K562 (cell line): ENCODE measurements around the gene CTNNA3. TPM values are rescaled to one million over a fixed set of nuclear protein-coding genes. Genes with fewer than 3 reads are reported as not detected.

Source experiments
- ATAC-seq: fragments of 200-7000 bp; cut with Tn5 transposase; 3 replicates; pipeline ENCODE4 v1.9.1; 2020; ENCODE audit warnings: moderate library complexity
- BruUV-seq: library from RNA; stranded (reverse); fragments of 400-500 nt; replicated peaks from 2 replicates; lab custom pipeline; 2021; lab: Mats Ljungman, UMichigan
- CTCF ChIA-PET: fragments of 300-600 bp; formaldehyde crosslinking; extraction: SDS; loops from one replicate; lab custom pipeline; 2021; ENCODE audit warnings: low intra/inter-chr PET ratio; lab: Yijun Ruan, JAX
- POLR2A ChIA-PET: fragments of 300-600, 350-650 bp; sonication (Branson Sonifier 250); formaldehyde crosslinking; extraction: SDS; loops from one replicate; lab custom pipeline; 2021; ENCODE audit warnings: antibody characterized with exemption, inconsistent platforms; lab: Yijun Ruan, JAX
- DNase-seq, 4 experiments: peaks; one replicate each; pipeline versions ENCODE4 v3.0.0 to v3.0.0-alpha.2; 2011 to 2018; ENCODE audit warnings: low spot score in 3 of 4, mixed read lengths in 3 of 4; ENCODE audit errors: extremely low read depth in 1 of 4
- FAIRE-seq: peaks from 2 replicates; lab custom pipeline; 2011; peaks lifted over from hg19 to GRCh38; lab: Jason Lieb, UNC
- H2AFZ ChIP-seq: 2 replicates; pipeline ENCODE4 v1.6.0; 2011; ENCODE audit warnings: low read depth, low read length, control low read depth, inconsistent platforms
- H3K27ac ChIP-seq: fragments of 200-600 bp; 3 replicates; pipeline ENCODE4 v1.8.0; 2011; ENCODE audit warnings: low read depth, mild to moderate bottlenecking, control low read depth, inconsistent platforms, low read length, moderate library complexity, mixed read lengths; ENCODE audit errors: extremely low read depth
- H3K27me3 ChIP-seq, 2 experiments: fragments of 300-600 bp in 1 of 2; 2 replicates in 1 of 2; 3 replicates in 1 of 2; pipeline versions ENCODE4 v1.6.0 to v1.8.0; 2011; ENCODE audit warnings: inconsistent platforms in 2 of 2, low read length in 2 of 2, mild to moderate bottlenecking in 1 of 2, mixed read lengths in 1 of 2, moderate library complexity in 1 of 2; ENCODE audit not compliant: control insufficient read depth in 2 of 2, insufficient read depth in 2 of 2
- H3K36me3 ChIP-seq: fragments of 300-600 bp; 3 replicates; pipeline ENCODE4 v1.8.0; 2011; ENCODE audit warnings: mild to moderate bottlenecking, low read length, inconsistent platforms; ENCODE audit not compliant: control insufficient read depth, insufficient read depth
- H3K4me1 ChIP-seq, 2 experiments: fragments of 200-600 bp in 1 of 2; replicated peaks in 1 of 2; 2 replicates in 1 of 2; 3 replicates in 1 of 2; pipeline versions ENCODE4 v1.5.1 to v1.8.0; 2011; ENCODE audit warnings: inconsistent platforms in 2 of 2, low read length in 2 of 2, mild to moderate bottlenecking in 1 of 2, mixed read lengths in 1 of 2, moderate library complexity in 1 of 2; ENCODE audit not compliant: control insufficient read depth in 2 of 2, insufficient read depth in 2 of 2
- H3K4me2 ChIP-seq: 2 replicates; pipeline ENCODE4 v1.6.1; 2011; ENCODE audit warnings: low read length, control low read depth, inconsistent platforms, mixed read lengths; ENCODE audit not compliant: insufficient read depth
- H3K4me3 ChIP-seq: fragments of 200-600 bp; sonication (generic), shearing (Covaris generic); 2 replicates; pipeline ENCODE4 v1.5.1; 2016; ENCODE audit warnings: control low read depth, inconsistent platforms
- H3K79me2 ChIP-seq: fragments of 200-600 bp; 3 replicates; pipeline ENCODE4 v1.8.0; 2011; ENCODE audit warnings: low read length, inconsistent platforms; ENCODE audit not compliant: control insufficient read depth, insufficient read depth
- H3K9ac ChIP-seq, 2 experiments: 2 replicates each; pipeline versions ENCODE4 v1.6.0 to v1.6.1; 2011; ENCODE audit warnings: low read depth in 2 of 2, low read length in 2 of 2, control low read depth in 1 of 2, inconsistent platforms in 1 of 2, mild to moderate bottlenecking in 1 of 2, mixed read lengths in 1 of 2; ENCODE audit not compliant: insufficient read depth in 1 of 2
- H3K9me1 ChIP-seq: one replicate; pipeline ENCODE4 v1.6.0; 2011; ENCODE audit warnings: inconsistent platforms, mild to moderate bottlenecking, low read length, moderate library complexity; ENCODE audit not compliant: control insufficient read depth, insufficient read depth
- H3K9me3 ChIP-seq: replicated peaks from 2 replicates; pipeline ENCODE4 v1.5.1; 2011; ENCODE audit warnings: low read depth, low read length, inconsistent platforms; ENCODE audit not compliant: control insufficient read depth, insufficient read depth
- H4K20me1 ChIP-seq: replicated peaks from 2 replicates; pipeline ENCODE4 v1.6.1; 2011; ENCODE audit warnings: low read length, inconsistent platforms, mixed read lengths; ENCODE audit not compliant: control insufficient read depth, insufficient read depth
- BCOR ChIP-seq: fragments of 450-650 bp; IDR thresholded peaks from 2 replicates; pipeline ENCODE4 v1.6.1; 2016
- CREB1 ChIP-seq, 2 experiments: sonication (generic) in 1 of 2; formaldehyde crosslinking in 1 of 2; IDR thresholded peaks; 2 replicates each; pipeline versions ENCODE4 v1.6.1 to v1.8.0; 2012 to 2022; ENCODE audit warnings: inconsistent platforms in 1 of 2, mild to moderate bottlenecking in 1 of 2, missing genetic modification reagents in 1 of 2, moderate library complexity in 1 of 2
- ERF ChIP-seq: fragments of 450-650 bp; formaldehyde crosslinking; IDR thresholded peaks from 2 replicates; pipeline ENCODE4 v1.4.0; 2020; ENCODE audit warnings: mild to moderate bottlenecking, mixed read lengths
- ETS2 ChIP-seq: IDR thresholded peaks from 2 replicates; pipeline ENCODE4 v1.6.1; 2016; ENCODE audit warnings: borderline replicate concordance, missing genetic modification characterization, mild to moderate bottlenecking, moderate library complexity, missing compliant biosample characterization; ENCODE audit not compliant: poor library complexity, severe bottlenecking
- FOXJ2 ChIP-seq: fragments of 200-800 bp; sonication (Bioruptor generic); IDR thresholded peaks from 2 replicates; pipeline ENCODE4 v1.6.1; 2016; ENCODE audit warnings: missing genetic modification characterization, missing compliant biosample characterization
- GTF2E2 ChIP-seq: fragments of 200-800 bp; sonication (Bioruptor generic); IDR thresholded peaks from 2 replicates; pipeline ENCODE4 v1.6.1; 2016; ENCODE audit warnings: missing genetic modification characterization, missing compliant biosample characterization
- KAT2B ChIP-seq: IDR thresholded peaks from one replicate; pipeline ENCODE4 v1.6.1; 2012; ENCODE audit warnings: low read depth, mild to moderate bottlenecking, control low read depth, inconsistent platforms, low read length, moderate library complexity
- NCOR1 ChIP-seq: fragments of 450-650 bp; IDR thresholded peaks from 2 replicates; pipeline ENCODE4 v1.6.1; 2016; ENCODE audit warnings: mild to moderate bottlenecking, moderate library complexity
- NFIC ChIP-seq: fragments of 450-650 bp; IDR thresholded peaks from 2 replicates; pipeline ENCODE4 v1.6.1; 2017; ENCODE audit warnings: mild to moderate bottlenecking, inconsistent platforms
- NFYB ChIP-seq: IDR thresholded peaks from 2 replicates; pipeline ENCODE4 v1.6.1; 2011; ENCODE audit warnings: mild to moderate bottlenecking, moderate library complexity; ENCODE audit not compliant: insufficient read length; ENCODE audit errors: extremely low read depth
- NR2C1 ChIP-seq, 2 experiments: fragments of 450-650 bp; IDR thresholded peaks; 2 replicates each; pipeline ENCODE4 v1.6.1; 2017; ENCODE audit warnings: mild to moderate bottlenecking in 2 of 2, antibody characterized with exemption in 1 of 2, inconsistent platforms in 1 of 2, missing compliant biosample characterization in 1 of 2, missing genetic modification characterization in 1 of 2
- POLR2H ChIP-seq: IDR thresholded peaks from 2 replicates; pipeline ENCODE4 v1.6.1; 2016; ENCODE audit warnings: missing genetic modification characterization, low read depth, mild to moderate bottlenecking, control low read depth, missing compliant biosample characterization, moderate library complexity
- POU5F1 ChIP-seq: fragments of 150-350 bp; IDR thresholded peaks from 2 replicates; pipeline ENCODE4 v1.6.1; 2014; ENCODE audit warnings: borderline replicate concordance, low read length, low read depth, mild to moderate bottlenecking; ENCODE audit not compliant: partially characterized antibody
- RUNX1 ChIP-seq: sonication (generic); IDR thresholded peaks from 2 replicates; pipeline ENCODE4 v1.6.1; 2016; ENCODE audit warnings: antibody characterized with exemption, low read depth
- SMARCC2 ChIP-seq: fragments of 450-650 bp; IDR thresholded peaks from 2 replicates; pipeline ENCODE4 v1.6.1; 2017; ENCODE audit warnings: antibody characterized with exemption, moderate library complexity, mild to moderate bottlenecking, low read depth
- SMARCE1 ChIP-seq: fragments of 450-650 bp; IDR thresholded peaks from 2 replicates; pipeline ENCODE4 v1.7.1; 2016; ENCODE audit warnings: mild to moderate bottlenecking
- WGBS: fragments of 100-300 bp; shearing (Covaris generic); methylation state at CpG from one replicate; pipeline ENCODE4 v1.1.6; 2016; ENCODE audit warnings: low coverage, mixed read lengths; ENCODE audit not compliant: insufficient coverage; ENCODE audit errors: missing lambda C conversion rate; 5-methylcytosine and 5-hydroxymethylcytosine counted together
- in situ Hi-C: fragments of 300-500 bp; cut with MboI; formaldehyde crosslinking; loops from 4 replicates; pipeline ENCODE4 v1.15.0; 2018; ENCODE audit warnings: inconsistent platforms, mixed read lengths
- intact Hi-C: fragments of 100-400 bp; cut with micrococcal nuclease; formaldehyde crosslinking; loops from 2 replicates; pipeline ENCODE4 v1.14.2; 2022
- polyA plus RNA-seq, 8 experiments: library from polyadenylated mRNA; depleted of rRNA in 4 of 8; stranded (reverse) in 5 of 8; unstranded in 3 of 8; fragments of >200 nt; fragmentation: Nextera tagmentation in 2 of 8; fragmentation: Illumina TruSeq in 1 of 8; extraction: Ambion mirVana in 2 of 8; extraction: Trizol in 1 of 8; gene quantifications; 2 replicates each; pipeline versions ENCODE4 v1.2.1 to v1.2.3, GENCODE V29; 2011 to 2014; ENCODE audit warnings: inconsistent platforms in 1 of 8, missing spikeins in 1 of 8
- total RNA-seq, 7 experiments: library from RNA; depleted of rRNA in 6 of 7; stranded (reverse); fragments of >200 nt in 6 of 7; fragmentation: Illumina TruSeq in 2 of 7; extraction: Trizol in 2 of 7; gene quantifications; 2 replicates each; pipeline versions ENCODE4 v1.2.1 to v1.2.3, GENCODE V29; 2011 to 2021; ENCODE audit warnings: low replicate concordance in 1 of 7
- TF ChIP-seq, protein P1 (sequence below): IDR thresholded peaks from 3 replicates; pipeline ENCODE4 v1.6.1; 2011; ENCODE audit warnings: borderline replicate concordance, mild to moderate bottlenecking, moderate library complexity; ENCODE audit not compliant: insufficient read length; ENCODE audit errors: extremely low read depth

Gene CTNNA3
- total and polyA plus RNA-seq, 9 of the 15 experiments (the other 6 are each of a cell fraction or from before 2014, with no cell fraction given) = 0.04 TPM; not detected in 8

DNA sequence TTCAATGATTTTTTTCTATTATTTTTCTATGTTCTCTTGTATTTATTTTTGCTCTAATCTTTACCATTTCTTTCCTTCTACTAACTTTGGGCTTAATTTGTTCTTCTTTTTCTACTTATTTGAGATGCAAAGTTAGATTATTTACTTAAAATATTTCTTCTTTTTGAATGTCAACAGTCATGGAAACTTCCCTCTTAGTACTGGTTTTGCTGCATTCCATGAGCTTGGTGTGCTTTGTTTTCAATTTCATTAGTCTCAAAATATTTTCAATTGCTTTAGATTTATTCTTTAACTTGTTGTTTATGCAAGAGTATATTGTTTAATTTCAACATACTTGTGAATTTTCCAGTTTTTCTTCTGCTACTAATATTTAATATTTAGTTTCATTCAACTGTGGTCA is 539.8 kb downstream of the CTNNA3 start (continued):
- TF ChIP-seq NCOR1 = no peak
- no peak for TF ChIP-seq NFIC
- TF ChIP-seq SMARCE1 = no peak
- TF ChIP-seq, protein P1, sequence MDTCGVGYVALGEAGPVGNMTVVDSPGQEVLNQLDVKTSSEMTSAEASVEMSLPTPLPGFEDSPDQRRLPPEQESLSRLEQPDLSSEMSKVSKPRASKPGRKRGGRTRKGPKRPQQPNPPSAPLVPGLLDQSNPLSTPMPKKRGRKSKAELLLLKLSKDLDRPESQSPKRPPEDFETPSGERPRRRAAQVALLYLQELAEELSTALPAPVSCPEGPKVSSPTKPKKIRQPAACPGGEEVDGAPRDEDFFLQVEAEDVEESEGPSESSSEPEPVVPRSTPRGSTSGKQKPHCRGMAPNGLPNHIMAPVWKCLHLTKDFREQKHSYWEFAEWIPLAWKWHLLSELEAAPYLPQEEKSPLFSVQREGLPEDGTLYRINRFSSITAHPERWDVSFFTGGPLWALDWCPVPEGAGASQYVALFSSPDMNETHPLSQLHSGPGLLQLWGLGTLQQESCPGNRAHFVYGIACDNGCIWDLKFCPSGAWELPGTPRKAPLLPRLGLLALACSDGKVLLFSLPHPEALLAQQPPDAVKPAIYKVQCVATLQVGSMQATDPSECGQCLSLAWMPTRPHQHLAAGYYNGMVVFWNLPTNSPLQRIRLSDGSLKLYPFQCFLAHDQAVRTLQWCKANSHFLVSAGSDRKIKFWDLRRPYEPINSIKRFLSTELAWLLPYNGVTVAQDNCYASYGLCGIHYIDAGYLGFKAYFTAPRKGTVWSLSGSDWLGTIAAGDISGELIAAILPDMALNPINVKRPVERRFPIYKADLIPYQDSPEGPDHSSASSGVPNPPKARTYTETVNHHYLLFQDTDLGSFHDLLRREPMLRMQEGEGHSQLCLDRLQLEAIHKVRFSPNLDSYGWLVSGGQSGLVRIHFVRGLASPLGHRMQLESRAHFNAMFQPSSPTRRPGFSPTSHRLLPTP = no peak
- TF ChIP-seq SMARCC2 = no peak
- TF ChIP-seq NR2C1 (IDR thresholded peaks at IDR 0.05) = no peak
- no peak for TF ChIP-seq NR2C1 (tag; IDR thresholded peaks at IDR 0.05)
- no peak for TF ChIP-seq FOXJ2
- TF ChIP-seq RUNX1 = no peak

DNA sequence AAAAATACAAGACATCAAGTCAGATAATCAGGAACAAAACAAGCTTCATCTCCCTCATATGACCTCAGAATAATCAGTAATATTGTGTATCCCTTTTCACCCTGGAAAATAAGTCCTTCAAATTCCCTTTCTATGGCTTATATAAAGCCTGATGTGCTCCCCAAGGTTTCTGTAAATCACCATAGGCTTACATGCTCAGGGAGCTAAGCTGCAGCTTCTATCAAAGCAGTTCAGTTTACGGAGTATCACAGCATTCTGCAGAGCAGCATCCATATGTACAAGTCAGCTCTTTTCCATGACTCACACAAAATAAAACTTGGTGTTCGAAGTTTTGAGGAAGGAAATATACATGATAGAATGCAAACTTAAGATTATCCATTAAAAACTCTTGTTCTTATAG is 544.5 kb downstream of the CTNNA3 start:
- CTCF ChIA-PET = no interaction called here
- H3K79me2 ChIP-seq = no peaks in the 10 kb centered on the region
- no peaks in the 10 kb centered on the region for H3K27me3 ChIP-seq
- ATAC-seq (no peak), FAIRE-seq (no peak), DNase-seq (no peak)
- no peaks in the 10 kb centered on the region for H3K36me3 ChIP-seq
- H3K9me3 ChIP-seq = no peaks in the 10 kb centered on the region
- WGBS = 0% methylated on average over 2 of the region's 2 CpGs
- H2AFZ ChIP-seq = no peak overlapping the region
- in situ Hi-C loops = no loop called here
- no peak overlapping the region for H3K4me3 ChIP-seq
- no TSS peak for BruUV-seq
- no peaks in the 10 kb centered on the region for H3K9me1 ChIP-seq
- no peak overlapping the region for H3K4me2 ChIP-seq
- H4K20me1 ChIP-seq = no peaks in the 10 kb centered on the region
- TF ChIP-seq KAT2B (no peak), ERF (CRISPR knock-in tag) (no peak), GTF2E2 (tag) (no peak), POLR2H (tag) (no peak), CREB1 (IDR thresholded peaks at IDR 0.05) (no peak), CREB1 (CRISPR knock-in tag; IDR thresholded peaks at IDR 0.05) (no peak), BCOR (no peak), NFYB (no peak), POU5F1 (no peak), ETS2 (tag) (no peak)
- intact Hi-C loops = no loop called here
- POLR2A ChIA-PET = no interaction called here
- H3K9ac ChIP-seq = no peak overlapping the region
- no peak overlapping the region for H3K27ac ChIP-seq
- no peaks in the 10 kb centered on the region for H3K4me1 ChIP-seq
